HG03103 (cell line): ENCODE results near the gene HLA-DPB1.
"Not testable (repeated sequence)": the region's sequence is repeated elsewhere in the genome, so short reads cannot be mapped to it uniquely, and the experiment has no call there.

Experiments
- ATAC-seq: cut with Tn5 transposase; IDR thresholded peaks from one replicate; pipeline ENCODE4 v1.9.1; 2021; ENCODE audit warnings: low read depth; ENCODE audit not compliant: unreplicated experiment

Gene HLA-DPB1

DNA sequence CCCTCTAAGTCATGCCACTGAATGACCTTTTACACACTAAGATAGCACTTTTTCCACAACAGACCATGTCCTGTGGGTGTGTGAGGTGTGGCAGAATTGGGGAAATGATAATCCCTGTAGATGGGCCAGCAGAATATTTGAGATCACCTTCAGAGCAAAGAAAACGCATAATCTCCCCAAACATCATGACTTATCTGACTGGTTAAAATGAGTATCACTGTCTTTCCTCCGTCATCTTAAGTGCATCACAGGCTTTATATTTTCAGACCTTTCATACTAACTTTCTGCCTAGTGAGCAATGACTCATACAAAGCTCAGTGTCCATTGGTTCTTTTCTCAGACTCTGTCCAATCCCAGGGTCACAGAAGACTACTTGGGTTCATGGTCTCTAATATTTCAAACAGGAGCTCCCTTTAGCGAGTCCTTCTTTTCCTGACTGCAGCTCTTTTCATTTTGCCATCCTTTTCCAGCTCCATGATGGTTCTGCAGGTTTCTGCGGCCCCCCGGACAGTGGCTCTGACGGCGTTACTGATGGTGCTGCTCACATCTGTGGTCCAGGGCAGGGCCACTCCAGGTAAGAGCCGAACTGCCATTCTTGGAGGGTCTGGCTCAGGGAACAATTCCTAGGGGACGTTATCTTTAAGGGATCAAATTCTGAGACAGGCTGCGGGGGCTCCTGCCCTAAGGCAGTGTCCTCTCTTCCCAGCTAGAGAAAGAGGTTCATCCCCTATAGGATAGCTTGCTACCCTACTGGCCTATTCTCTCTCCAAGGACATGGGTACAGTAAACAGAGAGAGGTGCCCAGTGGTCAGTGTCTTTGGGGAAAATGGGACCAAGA is at the start of gene HLA-DPB1:
TSS of gene HLA-DPB1 (plus strand) at position 423 of the 838 bp plus-strand sequence. CDS start at position 475, 52 bp downstream.
- peak; percentile 58 for ATAC-seq

DNA sequence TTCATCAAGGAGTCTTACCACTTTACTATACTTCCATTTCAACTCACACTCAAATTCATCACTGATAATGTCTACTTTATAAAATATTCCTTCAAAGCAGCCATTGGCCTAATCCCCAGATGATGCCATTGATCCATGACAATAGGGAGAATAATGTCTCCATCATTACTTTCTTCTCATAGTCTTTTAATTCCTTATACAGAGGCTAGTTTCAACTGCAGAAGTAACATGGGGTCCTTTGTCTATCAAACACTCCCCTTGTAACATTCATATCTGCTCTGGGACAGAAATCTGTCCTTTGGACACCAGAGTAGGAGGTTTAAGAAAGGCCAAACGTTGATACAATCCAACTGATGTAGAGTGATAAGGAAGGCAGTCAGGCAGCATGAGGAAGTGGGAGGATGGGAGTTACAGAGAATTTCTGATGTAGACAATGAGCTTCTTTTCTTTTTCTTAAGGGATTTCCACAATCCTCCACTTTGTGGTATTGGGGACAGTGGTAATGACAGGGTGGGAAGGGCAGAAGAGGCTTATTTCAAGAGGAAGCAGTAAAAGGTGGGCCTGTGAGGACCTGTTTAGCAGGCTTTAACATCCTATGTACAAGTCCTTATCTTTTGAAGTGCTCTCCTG is 47.5 kb upstream of the HLA-DPB1 start:
- no peak for ATAC-seq

DNA sequence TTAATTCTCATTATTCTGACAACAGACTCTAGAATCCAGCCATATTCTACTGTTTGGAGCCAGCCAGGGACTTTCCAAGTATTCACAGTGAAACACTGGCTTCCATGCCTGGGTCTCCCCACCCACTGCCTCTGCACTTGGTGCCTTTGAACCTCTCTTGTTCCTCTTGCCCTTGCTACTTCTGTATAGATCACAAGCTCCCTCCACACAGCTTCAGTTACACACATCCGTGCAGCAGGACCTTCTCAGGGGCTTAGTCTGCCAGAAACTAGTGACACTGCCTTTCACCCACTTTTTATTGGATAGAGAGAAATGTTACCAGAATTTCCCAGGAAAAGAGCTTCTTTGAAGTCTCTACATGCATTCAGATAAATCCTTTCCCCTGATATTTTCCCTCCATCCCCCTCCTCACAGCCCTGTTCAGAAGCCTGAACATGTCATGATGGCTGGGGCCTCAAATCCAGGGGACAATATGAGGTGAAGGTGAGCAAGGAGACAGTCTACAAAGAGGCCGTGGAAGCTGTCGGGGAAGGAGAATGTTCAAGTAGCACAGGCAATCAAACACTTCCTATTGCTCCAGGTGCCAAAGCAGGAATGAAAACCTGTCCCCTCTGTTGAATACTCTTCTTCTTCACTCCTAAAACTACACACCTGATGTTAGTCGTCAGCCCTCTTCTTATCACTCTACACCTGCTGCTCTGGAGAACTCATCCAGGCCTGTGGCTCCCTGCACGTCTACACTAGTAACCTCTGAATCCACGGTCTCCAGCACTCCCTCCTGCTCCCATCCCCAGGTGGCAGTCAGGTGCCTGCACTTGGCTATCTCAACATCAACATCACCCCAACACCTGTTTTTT is 46.2 kb upstream of the HLA-DPB1 start:
- ATAC-seq, result peak; percentile 46

DNA sequence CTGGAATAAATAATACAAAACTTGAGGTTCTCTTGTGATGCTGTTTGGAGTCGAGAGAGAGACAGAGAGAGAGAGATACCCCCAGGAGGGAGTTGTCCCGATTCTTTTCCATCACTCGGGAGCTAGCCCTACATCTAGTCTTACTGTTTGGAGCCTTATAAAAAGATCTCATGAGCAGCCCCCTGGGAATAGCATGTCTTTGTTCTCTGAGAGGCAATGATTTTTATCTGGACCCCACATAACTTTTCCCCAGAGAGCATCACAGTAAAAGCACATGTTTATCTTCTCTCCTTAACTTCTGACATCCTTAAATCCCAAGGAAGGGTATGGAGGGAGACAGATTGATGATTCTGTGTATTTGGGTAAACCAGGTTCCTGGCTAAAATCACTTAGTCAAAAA is 45.5 kb upstream of the HLA-DPB1 start:
- no peak for ATAC-seq

DNA sequence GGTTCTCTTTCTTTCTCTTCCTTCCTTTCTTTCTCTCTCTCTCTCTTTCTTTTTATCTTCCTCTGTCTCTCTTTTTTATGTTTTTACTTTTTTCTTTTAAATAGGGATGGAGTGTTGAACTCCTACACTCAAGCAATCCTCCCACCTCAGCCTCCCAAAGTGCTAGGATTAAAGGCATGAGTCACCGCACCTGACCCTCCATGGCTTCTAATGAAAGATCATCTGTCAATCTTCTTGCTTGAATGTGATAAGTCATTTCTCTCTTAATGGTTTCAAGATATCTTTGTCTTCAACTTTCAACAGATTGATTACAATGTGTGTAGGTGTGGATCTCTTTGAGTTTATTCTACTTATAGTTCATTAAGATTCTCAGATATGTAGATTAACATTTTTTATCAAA is 41.2 kb upstream of the HLA-DPB1 start:
- ATAC-seq, result no peak

DNA sequence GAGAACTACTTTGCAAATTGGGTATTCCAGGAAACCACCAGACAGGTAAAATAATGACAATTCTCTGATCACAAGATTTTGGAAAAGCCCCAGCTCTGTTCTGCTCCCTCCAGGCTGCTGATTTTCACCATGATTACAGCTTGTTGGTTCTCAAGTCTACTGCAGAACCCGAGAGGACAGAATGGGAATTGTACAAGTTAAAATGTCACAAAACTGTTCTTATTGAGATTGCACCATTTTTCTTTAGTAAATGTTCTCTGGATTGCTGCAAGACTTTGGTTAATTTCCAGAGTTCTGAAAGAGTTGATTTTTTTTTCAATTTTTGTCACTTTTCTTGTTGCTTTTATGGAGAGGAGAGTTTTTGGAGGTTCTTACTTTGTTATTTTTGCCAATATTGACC is 39.3 kb upstream of the HLA-DPB1 start:
- ATAC-seq, result no peak

DNA sequence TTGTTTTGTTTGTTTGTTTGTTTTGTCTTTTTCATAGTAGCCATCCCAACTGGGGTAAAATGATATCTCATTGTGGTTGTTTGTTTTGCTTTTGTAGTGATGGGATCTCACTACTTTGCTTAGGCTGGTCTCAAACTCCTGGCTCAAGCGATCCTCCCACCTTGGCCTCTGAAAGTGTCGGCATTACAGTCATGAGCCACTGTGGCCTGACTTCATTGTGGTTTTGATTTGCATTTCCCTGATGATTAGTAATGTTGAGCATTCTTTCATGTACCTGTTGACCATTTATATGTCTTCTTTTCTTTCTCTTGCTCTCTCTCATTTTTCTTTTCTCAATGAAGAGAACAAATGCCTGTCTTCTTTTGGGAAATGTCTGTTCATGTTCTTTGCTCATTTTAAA is 35.6 kb upstream of the HLA-DPB1 start:
- no peak for ATAC-seq

DNA sequence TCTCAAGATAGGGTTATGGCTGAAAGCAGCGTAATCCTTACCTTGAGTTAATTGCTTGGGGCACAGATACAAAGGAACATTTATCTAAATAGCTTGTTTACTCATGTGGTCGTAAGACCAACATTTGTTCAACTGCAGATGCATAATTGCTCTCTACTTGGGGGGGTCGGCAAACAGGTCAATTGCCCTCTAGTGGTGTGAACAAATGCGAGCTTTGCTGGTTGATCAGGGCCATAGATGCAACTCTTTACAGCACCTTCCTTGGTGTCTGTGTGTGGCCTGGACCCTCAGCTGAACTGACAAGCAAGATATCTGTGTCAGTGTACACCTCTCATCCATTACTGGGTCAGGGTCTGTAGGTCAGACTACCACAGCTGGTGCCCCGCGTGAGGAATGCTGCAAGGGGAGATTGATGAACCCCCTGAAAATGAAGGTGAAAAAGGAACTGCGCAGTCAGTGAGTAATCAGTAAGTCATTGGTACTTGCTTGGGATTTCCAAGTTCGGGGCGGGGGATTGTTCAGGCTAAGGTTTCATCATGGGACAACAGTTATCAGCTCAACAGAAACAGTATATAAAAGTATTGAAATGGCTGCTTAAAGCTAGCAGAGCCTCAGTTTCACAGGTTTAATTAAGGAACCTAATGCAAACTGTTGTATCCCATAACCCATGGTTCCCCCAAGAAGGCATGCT is 26.3 kb upstream of the HLA-DPB1 start:
- no peak for ATAC-seq

DNA sequence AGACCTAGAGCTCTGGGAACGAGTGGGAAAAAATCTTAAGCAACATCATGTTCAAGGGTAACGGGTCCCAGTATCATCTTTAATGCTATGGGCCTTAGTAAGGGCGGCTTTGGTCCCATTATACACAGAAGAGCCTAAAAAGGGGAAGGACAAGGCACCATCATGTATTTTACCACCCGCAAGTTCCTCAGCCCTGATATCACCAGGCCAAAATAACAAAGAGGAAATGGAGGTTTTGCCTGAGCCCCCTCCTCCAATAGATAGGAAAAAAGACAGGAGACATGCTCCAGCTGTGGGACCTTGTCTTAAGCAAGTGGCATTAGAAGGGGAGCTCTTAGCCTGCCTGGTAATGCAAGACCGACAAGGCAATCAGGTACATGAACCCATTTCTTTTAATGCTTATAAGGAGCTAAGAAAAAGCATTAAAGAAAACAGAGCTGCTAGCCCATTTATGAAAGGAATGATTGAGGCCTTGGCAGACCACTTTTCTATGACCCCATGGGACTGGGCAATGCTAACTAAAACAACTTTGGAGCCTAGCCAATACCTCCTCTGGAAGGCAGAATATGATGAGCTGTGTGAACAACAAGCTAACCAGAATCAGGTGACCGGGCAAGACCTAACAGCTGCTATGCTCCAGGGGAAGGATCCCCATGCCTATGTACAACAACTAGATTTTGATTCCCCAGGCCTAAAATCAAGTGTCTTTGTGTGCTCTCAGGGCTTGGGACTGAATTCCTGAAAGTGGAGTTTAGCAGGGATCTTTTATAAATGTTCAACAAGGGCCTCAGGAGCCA is 25.6 kb upstream of the HLA-DPB1 start:
- ATAC-seq, result no peak

DNA sequence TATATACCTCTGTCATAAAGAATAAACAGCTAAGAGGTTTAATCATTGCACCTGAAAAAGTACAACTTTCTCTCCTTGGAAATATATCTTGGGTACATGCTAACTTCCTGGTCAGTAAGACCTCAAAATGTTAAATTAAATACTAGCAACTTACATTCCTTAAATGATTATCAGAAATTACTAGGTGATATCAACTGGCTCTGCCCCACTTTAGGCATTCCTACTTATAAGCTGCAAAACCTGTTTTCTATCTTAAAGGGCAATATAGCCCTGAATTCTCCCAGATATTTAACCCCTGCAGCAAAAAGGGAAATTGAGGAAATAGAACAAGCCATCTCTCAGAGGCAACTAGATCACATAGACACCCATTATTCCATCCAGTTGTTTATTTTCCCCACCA is 23.2 kb upstream of the HLA-DPB1 start:
- ATAC-seq, result no peak

DNA sequence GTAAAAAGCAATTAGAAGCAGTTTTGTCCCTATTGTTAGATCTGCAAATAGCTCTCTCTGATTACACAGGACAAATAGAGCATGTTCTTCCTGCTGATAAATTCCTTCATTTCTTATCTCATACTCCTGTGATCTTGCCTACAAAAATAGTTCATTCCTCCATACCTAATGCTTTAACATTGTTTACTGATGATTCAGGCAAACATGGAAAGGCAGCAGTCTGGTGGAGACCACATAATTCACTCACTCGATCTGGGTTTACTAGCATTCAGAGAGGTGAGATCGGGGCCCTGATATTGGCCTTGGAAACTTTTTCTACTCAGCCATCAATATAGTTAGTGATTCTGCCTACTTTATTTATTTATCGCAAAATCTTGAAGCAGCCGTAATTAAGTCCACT is 22.6 kb upstream of the HLA-DPB1 start:
- ATAC-seq, result no peak

DNA sequence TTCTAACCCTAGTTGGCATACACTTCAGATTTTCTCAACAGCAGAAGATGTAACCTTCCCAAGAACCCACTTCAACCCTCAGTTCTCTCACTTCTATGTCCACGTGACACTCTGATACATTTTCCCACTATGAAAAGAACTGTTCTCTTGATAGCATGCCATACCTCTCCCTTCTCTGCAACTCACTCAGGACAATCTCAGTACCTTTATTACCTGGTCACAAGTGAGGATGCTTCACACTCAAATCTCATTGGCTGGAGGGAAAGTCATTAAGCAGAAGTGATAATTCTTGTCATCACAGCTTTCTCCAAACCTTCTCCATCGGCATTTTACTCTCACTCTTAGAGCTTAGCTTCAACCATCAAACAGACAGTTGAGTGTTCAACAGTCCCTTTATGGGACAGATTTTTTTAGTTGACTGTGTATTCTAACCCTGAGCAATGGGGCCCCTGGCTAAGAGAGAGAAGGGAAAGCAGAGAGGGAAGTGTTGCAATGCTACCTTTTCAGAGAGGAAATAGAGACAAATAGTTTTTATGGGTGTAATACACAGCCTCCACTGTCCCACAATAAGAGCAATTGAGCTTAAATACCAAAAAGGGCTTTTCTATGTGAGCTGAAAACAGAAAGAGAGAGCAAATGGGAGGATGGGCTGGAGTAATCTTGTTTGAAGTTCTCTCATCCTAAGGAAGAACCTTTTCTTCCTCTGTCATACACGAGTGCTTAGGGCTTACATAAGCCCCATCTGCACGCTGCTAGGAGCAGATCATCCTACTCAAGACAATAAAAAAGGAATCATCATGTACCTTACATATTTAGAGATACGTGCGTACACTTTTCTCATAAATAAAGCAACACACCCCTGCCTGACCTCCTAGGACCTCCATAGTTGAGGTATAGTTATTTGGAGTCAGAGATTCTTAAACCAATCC is 18.3 kb upstream of the HLA-DPB1 start:
- no peak for ATAC-seq

DNA sequence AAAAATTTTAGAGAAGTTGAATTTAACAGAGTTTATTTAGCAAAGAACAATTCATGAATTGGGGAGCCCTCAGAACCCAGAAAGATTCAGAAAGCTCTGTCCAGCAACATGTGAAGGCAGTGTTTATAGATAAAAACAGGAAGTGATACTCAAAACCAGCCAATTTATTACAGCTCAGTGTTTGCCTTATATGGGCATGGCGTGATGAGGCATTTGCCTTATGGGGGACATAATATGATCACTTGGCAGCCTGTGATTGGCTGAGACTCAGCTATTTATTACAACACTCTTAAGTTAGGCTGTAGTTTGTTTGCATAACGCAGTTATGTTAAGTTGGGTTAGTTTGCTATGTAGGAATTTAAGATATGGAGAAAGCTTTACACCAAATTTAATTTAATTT is 13.8 kb upstream of the HLA-DPB1 start:
- ATAC-seq, result no peak

DNA sequence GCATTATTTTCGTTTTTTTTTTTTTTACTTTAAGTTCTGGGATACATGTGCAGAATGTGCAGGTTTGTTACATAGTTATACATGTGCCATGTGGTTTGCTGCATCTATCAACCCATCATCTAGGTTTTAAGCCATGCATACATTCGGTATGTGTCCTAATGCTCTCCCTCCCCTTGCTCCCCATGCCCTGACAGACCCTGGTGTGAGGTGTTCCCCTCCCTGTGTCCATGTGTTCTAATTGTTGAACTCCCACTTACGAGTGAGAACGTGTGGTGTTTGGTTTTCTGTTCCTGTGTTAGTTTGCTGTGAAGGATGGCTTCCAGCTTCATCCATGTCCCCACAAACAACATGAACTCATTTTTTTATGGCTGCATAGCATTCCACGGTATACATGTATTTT is 12.4 kb upstream of the HLA-DPB1 start:
- ATAC-seq, result not testable (repeated sequence)

DNA sequence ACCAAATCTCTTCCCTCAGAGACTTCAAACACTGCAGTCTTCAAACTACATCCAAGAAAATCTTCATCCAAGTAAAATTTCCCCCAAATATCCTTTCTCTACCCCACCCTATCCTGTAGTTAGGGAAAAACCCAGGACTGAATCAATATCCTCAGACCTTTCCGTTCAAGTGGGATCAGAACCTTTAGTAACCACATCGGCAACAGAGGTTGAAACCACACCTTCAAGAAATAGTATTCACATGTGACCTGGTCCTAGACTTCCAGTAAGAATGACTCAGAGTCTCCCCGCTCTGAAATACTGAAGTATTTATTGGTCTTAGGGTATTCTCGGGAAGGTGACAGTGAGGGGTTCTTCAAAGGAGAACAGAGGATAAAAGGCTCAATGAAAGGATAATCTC is 11.1 kb upstream of the HLA-DPB1 start:
- ATAC-seq, result no peak

DNA sequence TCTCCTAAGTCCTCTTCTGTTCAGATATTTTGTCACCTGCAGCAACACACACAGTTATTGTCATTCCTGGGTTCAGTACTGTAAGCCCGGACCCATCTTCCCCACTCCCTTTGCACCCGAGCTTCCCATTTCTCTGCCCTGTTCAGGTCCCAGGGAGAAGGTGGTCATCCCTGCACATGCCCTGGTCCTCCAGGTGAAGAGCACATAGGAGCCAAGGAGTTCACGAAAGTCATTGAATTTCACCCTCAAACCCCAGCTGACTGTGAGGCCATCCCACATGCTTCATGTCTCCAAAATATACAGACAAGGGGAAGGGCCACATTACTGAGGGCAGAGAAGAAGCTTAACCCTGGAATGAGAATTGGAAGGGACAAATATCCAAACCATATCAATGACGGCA is 10.5 kb upstream of the HLA-DPB1 start:
- no peak for ATAC-seq

DNA sequence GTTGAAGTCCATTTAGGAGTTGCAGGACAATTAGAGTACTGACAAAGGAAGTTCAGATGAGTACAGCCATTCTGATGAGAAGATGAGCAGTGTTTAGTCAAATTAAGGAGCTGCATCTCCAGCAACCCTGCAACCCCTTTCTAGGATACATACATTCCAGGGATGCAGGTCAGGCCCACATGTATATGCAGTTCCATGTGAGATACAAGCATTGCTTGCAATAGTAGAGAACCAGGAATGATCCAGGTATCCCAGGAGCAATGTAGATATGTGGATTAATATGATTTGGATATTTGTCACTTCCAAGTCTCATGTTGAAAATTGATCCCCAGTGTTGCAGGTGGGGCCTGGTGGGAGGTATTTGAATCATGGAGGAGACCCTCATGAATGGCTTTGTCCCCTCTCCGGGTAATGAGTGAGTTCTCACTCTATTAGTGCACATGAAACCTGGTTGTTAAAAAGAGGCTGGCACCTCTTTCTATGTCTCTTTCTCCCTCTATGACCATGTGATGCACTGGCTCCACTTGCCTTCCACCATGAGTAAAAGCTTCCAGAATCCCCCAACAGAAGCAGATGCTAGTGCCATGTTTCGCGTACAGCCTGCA is 8.8 kb upstream of the HLA-DPB1 start:
- no peak for ATAC-seq

DNA sequence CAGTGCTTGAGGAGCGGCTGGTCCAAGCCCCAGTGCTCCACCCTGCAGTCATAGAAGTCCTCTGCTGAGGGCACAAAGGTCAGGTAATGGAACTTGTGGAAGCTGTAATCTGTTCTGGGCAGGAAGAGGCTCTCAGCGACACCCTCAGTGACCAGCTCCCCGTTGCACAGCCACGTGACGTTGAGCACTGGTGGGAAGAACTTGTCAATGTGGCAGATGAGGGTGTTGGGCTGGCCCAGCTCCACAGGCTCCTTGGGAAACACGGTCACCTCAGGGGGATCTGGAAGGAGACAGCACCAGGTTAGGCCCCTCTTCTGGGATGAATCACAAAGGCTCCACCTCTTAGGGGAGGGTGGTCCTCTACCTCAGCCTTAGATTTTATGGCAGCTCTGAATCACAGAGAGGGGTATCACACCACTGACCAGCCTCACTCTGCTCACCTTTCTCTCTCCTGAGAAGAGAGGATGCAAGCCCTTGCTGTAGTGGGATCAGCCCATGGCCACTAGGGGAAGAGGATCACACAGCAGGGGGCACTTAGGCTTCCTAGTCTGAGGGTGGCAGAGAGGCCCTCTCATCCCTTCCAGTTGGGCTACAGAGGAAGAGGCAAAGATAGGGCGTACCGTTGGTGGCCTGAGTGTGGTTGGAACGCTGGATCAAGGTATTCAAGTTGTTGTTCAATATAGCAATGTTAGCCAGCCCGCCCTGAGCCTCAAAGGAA is 6.6 kb upstream of the HLA-DPB1 start:
- no peak for ATAC-seq
